GM21576 (cell line): ENCODE data around the gene PSMB7.

Experiments
- ATAC-seq: cut with Tn5 transposase; IDR thresholded peaks from one replicate; pipeline ENCODE4 v1.9.1; 2021; ENCODE audit warnings: mild to moderate bottlenecking, moderate library complexity; ENCODE audit not compliant: unreplicated experiment

The PSMB7 gene

GRCh38 chr9:124411514-124412227 lies 3.6 kb downstream of the PSMB7 start:
- ATAC-seq, result no peak

- ATAC-seq, result no peak
These were observed 4.8 kb downstream of the PSMB7 start for GRCh38 chr9:124410321-124410913.

GRCh38 chr9:124409410-124409809 lies 5.8 kb downstream of the PSMB7 start:
- no peak for ATAC-seq

- ATAC-seq, result no peak
These were observed 12.0 kb downstream of the PSMB7 start for GRCh38 chr9:124403246-124403645.

- ATAC-seq, result no peak
These were observed 15.0 kb downstream of the PSMB7 start for GRCh38 chr9:124399968-124400940.

GRCh38 chr9:124399323-124399967 lies 15.8 kb downstream of the PSMB7 start:
- no peak for ATAC-seq

GRCh38 chr9:124398191-124398935 lies 16.9 kb downstream of the PSMB7 start:
- no peak for ATAC-seq

- ATAC-seq, result no peak
These were observed 19.4 kb downstream of the PSMB7 start for GRCh38 chr9:124395826-124396225.

GRCh38 chr9:124394596-124394995 lies 20.6 kb downstream of the PSMB7 start:
- no peak for ATAC-seq

GRCh38 chr9:124394167-124394566 lies 21.1 kb downstream of the PSMB7 start:
- ATAC-seq, result no peak

- ATAC-seq, result no peak
These were observed 22.3 kb downstream of the PSMB7 start for GRCh38 chr9:124392871-124393460.

GRCh38 chr9:124392254-124392870 lies 22.9 kb downstream of the PSMB7 start:
- ATAC-seq, result no peak

- no peak for ATAC-seq
These were observed 24.2 kb downstream of the PSMB7 start for GRCh38 chr9:124390794-124391658.

GRCh38 chr9:124389146-124389939 lies 25.9 kb downstream of the PSMB7 start:
- ATAC-seq, result no peak

- ATAC-seq, result no peak
These were observed 26.8 kb downstream of the PSMB7 start for GRCh38 chr9:124388275-124389048.

- no peak for ATAC-seq
These were observed 29.0 kb downstream of the PSMB7 start for GRCh38 chr9:124386201-124386600.

GRCh38 chr9:124385623-124386022 lies 29.6 kb downstream of the PSMB7 start:
- ATAC-seq, result no peak
